K562 (cell line): Measurements from ENCODE around the gene BSPH1. TPM values are rescaled to one million over a fixed set of nuclear protein-coding genes. Genes with fewer than 3 reads are reported as not detected.

Experiments
- ATAC-seq: fragments of 200-7000 bp; cut with Tn5 transposase; 3 replicates; pipeline ENCODE4 v1.9.1; 2020; ENCODE audit warnings: moderate library complexity
- BruUV-seq: library from RNA; stranded (reverse); fragments of 400-500 nt; replicated peaks from 2 replicates; lab custom pipeline; 2021; lab: Mats Ljungman, UMichigan
- CTCF ChIA-PET: fragments of 300-600 bp; formaldehyde crosslinking; extraction: SDS; loops from one replicate; lab custom pipeline; 2021; ENCODE audit warnings: low intra/inter-chr PET ratio; lab: Yijun Ruan, JAX
- POLR2A ChIA-PET: fragments of 300-600, 350-650 bp; sonication (Branson Sonifier 250); formaldehyde crosslinking; extraction: SDS; loops from one replicate; lab custom pipeline; 2021; ENCODE audit warnings: antibody characterized with exemption, inconsistent platforms; lab: Yijun Ruan, JAX
- DNase-seq, 4 experiments: peaks; one replicate each; pipeline versions ENCODE4 v3.0.0 to v3.0.0-alpha.2; 2011 to 2018; ENCODE audit warnings: low spot score in 3 of 4, mixed read lengths in 3 of 4; ENCODE audit errors: extremely low read depth in 1 of 4
- FAIRE-seq: peaks from 2 replicates; lab custom pipeline; 2011; peaks lifted over from hg19 to GRCh38; lab: Jason Lieb, UNC
- H2AFZ ChIP-seq: 2 replicates; pipeline ENCODE4 v1.6.0; 2011; ENCODE audit warnings: low read depth, low read length, control low read depth, inconsistent platforms
- H3K27ac ChIP-seq: fragments of 200-600 bp; 3 replicates; pipeline ENCODE4 v1.8.0; 2011; ENCODE audit warnings: low read depth, mild to moderate bottlenecking, control low read depth, inconsistent platforms, low read length, moderate library complexity, mixed read lengths; ENCODE audit errors: extremely low read depth
- H3K27me3 ChIP-seq, 2 experiments: fragments of 300-600 bp in 1 of 2; 2 replicates in 1 of 2; 3 replicates in 1 of 2; pipeline versions ENCODE4 v1.6.0 to v1.8.0; 2011; ENCODE audit warnings: inconsistent platforms in 2 of 2, low read length in 2 of 2, mild to moderate bottlenecking in 1 of 2, mixed read lengths in 1 of 2, moderate library complexity in 1 of 2; ENCODE audit not compliant: control insufficient read depth in 2 of 2, insufficient read depth in 2 of 2
- H3K36me3 ChIP-seq: fragments of 300-600 bp; 3 replicates; pipeline ENCODE4 v1.8.0; 2011; ENCODE audit warnings: mild to moderate bottlenecking, low read length, inconsistent platforms; ENCODE audit not compliant: control insufficient read depth, insufficient read depth
- H3K4me1 ChIP-seq, 2 experiments: fragments of 200-600 bp in 1 of 2; replicated peaks in 1 of 2; 2 replicates in 1 of 2; 3 replicates in 1 of 2; pipeline versions ENCODE4 v1.5.1 to v1.8.0; 2011; ENCODE audit warnings: inconsistent platforms in 2 of 2, low read length in 2 of 2, mild to moderate bottlenecking in 1 of 2, mixed read lengths in 1 of 2, moderate library complexity in 1 of 2; ENCODE audit not compliant: control insufficient read depth in 2 of 2, insufficient read depth in 2 of 2
- H3K4me2 ChIP-seq: 2 replicates; pipeline ENCODE4 v1.6.1; 2011; ENCODE audit warnings: low read length, control low read depth, inconsistent platforms, mixed read lengths; ENCODE audit not compliant: insufficient read depth
- H3K4me3 ChIP-seq: fragments of 200-600 bp; sonication (generic), shearing (Covaris generic); 2 replicates; pipeline ENCODE4 v1.5.1; 2016; ENCODE audit warnings: control low read depth, inconsistent platforms
- H3K79me2 ChIP-seq: fragments of 200-600 bp; 3 replicates; pipeline ENCODE4 v1.8.0; 2011; ENCODE audit warnings: low read length, inconsistent platforms; ENCODE audit not compliant: control insufficient read depth, insufficient read depth
- H3K9ac ChIP-seq, 2 experiments: 2 replicates each; pipeline versions ENCODE4 v1.6.0 to v1.6.1; 2011; ENCODE audit warnings: low read depth in 2 of 2, low read length in 2 of 2, control low read depth in 1 of 2, inconsistent platforms in 1 of 2, mild to moderate bottlenecking in 1 of 2, mixed read lengths in 1 of 2; ENCODE audit not compliant: insufficient read depth in 1 of 2
- H3K9me1 ChIP-seq: one replicate; pipeline ENCODE4 v1.6.0; 2011; ENCODE audit warnings: inconsistent platforms, mild to moderate bottlenecking, low read length, moderate library complexity; ENCODE audit not compliant: control insufficient read depth, insufficient read depth
- H3K9me3 ChIP-seq: replicated peaks from 2 replicates; pipeline ENCODE4 v1.5.1; 2011; ENCODE audit warnings: low read depth, low read length, inconsistent platforms; ENCODE audit not compliant: control insufficient read depth, insufficient read depth
- H4K20me1 ChIP-seq: replicated peaks from 2 replicates; pipeline ENCODE4 v1.6.1; 2011; ENCODE audit warnings: low read length, inconsistent platforms, mixed read lengths; ENCODE audit not compliant: control insufficient read depth, insufficient read depth
- HDAC8 ChIP-seq: fragments of 450-650 bp; IDR thresholded peaks from 2 replicates; pipeline ENCODE4 v1.6.1; 2016; ENCODE audit warnings: mild to moderate bottlenecking, missing genetic modification characterization, moderate library complexity, missing compliant biosample characterization
- HNRNPLL ChIP-seq: fragments of 200-400 bp; formaldehyde crosslinking; IDR thresholded peaks from 2 replicates; pipeline ENCODE4 v1.6.1; 2017; ENCODE audit warnings: low read length, low read depth, mild to moderate bottlenecking; ENCODE audit not compliant: poor library complexity, severe bottlenecking
- JUND ChIP-seq, 2 experiments: IDR thresholded peaks; 2 replicates in 1 of 2; 3 replicates in 1 of 2; pipeline ENCODE4 v1.6.1; 2011; ENCODE audit warnings: borderline replicate concordance in 2 of 2, low read depth in 2 of 2, low read length in 2 of 2, improper control_type of control experiment in 1 of 2, missing biosample characterization in 1 of 2, missing genetic modification characterization in 1 of 2, missing genetic modification reagents in 1 of 2
- MBD2 ChIP-seq: sonication (generic); IDR thresholded peaks from 2 replicates; pipeline ENCODE4 v1.6.1; 2016; ENCODE audit warnings: low read depth, borderline replicate concordance
- MEIS2 ChIP-seq: fragments of 450-650 bp; IDR thresholded peaks from 2 replicates; pipeline ENCODE4 v1.6.1; 2014; ENCODE audit warnings: mild to moderate bottlenecking; ENCODE audit not compliant: partially characterized antibody
- PBX2 ChIP-seq, 2 experiments: IDR thresholded peaks in 1 of 2; conservative IDR thresholded peaks in 1 of 2; 2 replicates each; pipeline ENCODE4 v1.6.1; 2016; ENCODE audit warnings: low read depth in 2 of 2, mild to moderate bottlenecking in 1 of 2, missing compliant biosample characterization in 1 of 2, missing genetic modification characterization in 1 of 2, moderate library complexity in 1 of 2
- SMAD4 ChIP-seq: fragments of 250-450 bp; sonication (Bioruptor Pico); conservative IDR thresholded peaks from 2 replicates; pipeline ENCODE4 v1.8.0; 2021; ENCODE audit warnings: inconsistent platforms, mild to moderate bottlenecking, moderate library complexity
- THRB ChIP-seq: fragments of 450-650 bp; formaldehyde crosslinking; conservative IDR thresholded peaks from 2 replicates; pipeline ENCODE4 v1.4.0; 2022; ENCODE audit warnings: mild to moderate bottlenecking, missing genetic modification characterization
- ZBTB43 ChIP-seq: sonication (generic); formaldehyde crosslinking; IDR thresholded peaks from 2 replicates; pipeline ENCODE4 v1.8.0; 2023; ENCODE audit warnings: mild to moderate bottlenecking, missing genetic modification reagents
- ZKSCAN8 ChIP-seq: fragments of 200-800 bp; sonication (Bioruptor generic); IDR thresholded peaks from 2 replicates; pipeline ENCODE4 v1.6.1; 2016; ENCODE audit warnings: missing genetic modification characterization, missing compliant biosample characterization
- ZNF75A ChIP-seq: fragments of 450-650 bp; formaldehyde crosslinking; IDR thresholded peaks from 2 replicates; pipeline ENCODE4 v1.4.0; 2020; ENCODE audit warnings: mild to moderate bottlenecking
- WGBS: fragments of 100-300 bp; shearing (Covaris generic); methylation state at CpG from one replicate; pipeline ENCODE4 v1.1.6; 2016; ENCODE audit warnings: low coverage, mixed read lengths; ENCODE audit not compliant: insufficient coverage; ENCODE audit errors: missing lambda C conversion rate; 5-methylcytosine and 5-hydroxymethylcytosine counted together
- in situ Hi-C: fragments of 300-500 bp; cut with MboI; formaldehyde crosslinking; loops from 4 replicates; pipeline ENCODE4 v1.15.0; 2018; ENCODE audit warnings: inconsistent platforms, mixed read lengths
- intact Hi-C: fragments of 100-400 bp; cut with micrococcal nuclease; formaldehyde crosslinking; loops from 2 replicates; pipeline ENCODE4 v1.14.2; 2022
- polyA plus RNA-seq, 8 experiments: library from polyadenylated mRNA; depleted of rRNA in 4 of 8; stranded (reverse) in 5 of 8; unstranded in 3 of 8; fragments of >200 nt; fragmentation: Nextera tagmentation in 2 of 8; fragmentation: Illumina TruSeq in 1 of 8; extraction: Ambion mirVana in 2 of 8; extraction: Trizol in 1 of 8; gene quantifications; 2 replicates each; pipeline versions ENCODE4 v1.2.1 to v1.2.3, GENCODE V29; 2011 to 2014; ENCODE audit warnings: inconsistent platforms in 1 of 8, missing spikeins in 1 of 8
- total RNA-seq, 7 experiments: library from RNA; depleted of rRNA in 6 of 7; stranded (reverse); fragments of >200 nt in 6 of 7; fragmentation: Illumina TruSeq in 2 of 7; extraction: Trizol in 2 of 7; gene quantifications; 2 replicates each; pipeline versions ENCODE4 v1.2.1 to v1.2.3, GENCODE V29; 2011 to 2021; ENCODE audit warnings: low replicate concordance in 1 of 7
- TF ChIP-seq, protein P1 (sequence below): fragments of 450-650 bp; IDR thresholded peaks from 2 replicates; pipeline ENCODE4 v1.6.1; 2016

BSPH1 gene
- total and polyA plus RNA-seq, 9 of the 15 experiments (the other 6 are each of a cell fraction or from before 2014, with no cell fraction given) = not detected

GRCh38 chr19:47994209-47994802, 2.3 kb upstream of the BSPH1 start, which contains the start of gene ELSPBP1:
ELSPBP1 (plus strand) TSS chr19:47994632; CDS start chr19:48008668, 14,036 bp downstream.
- CTCF ChIA-PET = no interaction called here
- FAIRE-seq = no peak

More at GRCh38 chr19:47994209-47994802, 2.3 kb upstream of the BSPH1 start, which contains the start of gene ELSPBP1:
- Histone ChIP-seq H3K27me3 (peaks cover 8 to 24% of the 10 kb centered on the region in 2 experiments; a peak in 4 of 5 replicates), H3K79me2 (no peaks in the 10 kb centered on the region), H4K20me1 (no peaks in the 10 kb centered on the region), H3K9ac (no peak within 1 kb of the TSS), H3K27ac (no peak within 1 kb of the TSS), H3K9me3 (no peaks in the 10 kb centered on the region), H3K36me3 (no peaks in the 10 kb centered on the region), H3K4me1 (peaks cover 0 to 4% of the 10 kb centered on the region in 2 experiments; a peak in 2 of 5 replicates), H3K4me2 (no peak within 1 kb of the TSS), H3K4me3 (no peak within 1 kb of the TSS)
- BruUV-seq = no TSS peak
- intact Hi-C loops (no loop called here), in situ Hi-C loops (no loop called here)
- POLR2A ChIA-PET = interaction anchor here (0.6 kb wide), 1 partner anchor 11 kb away, joined by 3 read pairs; no protein-coding TSS in a partner anchor
- 1% methylated on average over 5 of the region's 5 CpGs for WGBS
- ATAC-seq (no peak), DNase-seq (no peak)
- TF ChIP-seq SMAD4 (CRISPR knock-in tag) (peak; percentile 71), JUND (IDR thresholded peaks at IDR 0.05; ENCODE audit: borderline replicate concordance, low read depth, low read length) (no peak), JUND (tag; IDR thresholded peaks at IDR 0.05; ENCODE audit: borderline replicate concordance, low read depth, low read length) (peak; percentile 24; the same call in 1 of the 3 replicates), MBD2 (no peak), ZKSCAN8 (no peak), PBX2 (CRISPR knock-in tag; IDR thresholded peaks at IDR 0.05; ENCODE audit: low read depth) (no peak), PBX2 (tag; conservative IDR thresholded peaks at IDR 0.05; ENCODE audit: low read depth) (peak; percentile 74), THRB (CRISPR knock-in tag) (no peak), ZBTB43 (CRISPR knock-in tag) (no peak), MEIS2 (peak; percentile 85), HNRNPLL (no peak), ZNF75A (no peak), HDAC8 (no peak)
- TF ChIP-seq, protein P1, sequence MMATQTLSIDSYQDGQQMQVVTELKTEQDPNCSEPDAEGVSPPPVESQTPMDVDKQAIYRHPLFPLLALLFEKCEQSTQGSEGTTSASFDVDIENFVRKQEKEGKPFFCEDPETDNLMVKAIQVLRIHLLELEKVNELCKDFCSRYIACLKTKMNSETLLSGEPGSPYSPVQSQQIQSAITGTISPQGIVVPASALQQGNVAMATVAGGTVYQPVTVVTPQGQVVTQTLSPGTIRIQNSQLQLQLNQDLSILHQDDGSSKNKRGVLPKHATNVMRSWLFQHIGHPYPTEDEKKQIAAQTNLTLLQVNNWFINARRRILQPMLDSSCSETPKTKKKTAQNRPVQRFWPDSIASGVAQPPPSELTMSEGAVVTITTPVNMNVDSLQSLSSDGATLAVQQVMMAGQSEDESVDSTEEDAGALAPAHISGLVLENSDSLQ = peak; percentile 73
- TF ChIP-seq, all 486 proteins: peak for 5
- no peak within 1 kb of the TSS for H2AFZ ChIP-seq
- no peaks in the 10 kb centered on the region for H3K9me1 ChIP-seq
